Activated CD4-positive, alpha-beta memory T cell treated with anti-CD3 and anti-CD28 coated beads for 36 hours (primary cell): ENCODE results near the gene PDYN. TPM values are rescaled to one million over a fixed set of nuclear protein-coding genes. Genes with fewer than 3 reads are reported as not detected.

Experiments used
- CTCF ChIA-PET: fragments of 350-600 bp; sonication (Branson Sonifier 250); formaldehyde crosslinking; loops from one replicate; lab custom pipeline; 2021; ENCODE audit warnings: antibody characterized with exemption, inconsistent platforms; lab: Charles Lee
- POLR2A ChIA-PET: fragments of 350-600 bp; sonication (Branson Sonifier 250); formaldehyde crosslinking; loops from one replicate; lab custom pipeline; 2021; ENCODE audit warnings: antibody characterized with exemption; lab: Charles Lee
- DNase-seq: peaks from one replicate; pipeline ENCODE4 v3.0.0-alpha.2; 2020
- H3K27ac Mint-ChIP-seq: one replicate; pipeline ENCODE4 v1.8.0; 2021; ENCODE audit warnings: mixed read lengths
- H3K27me3 Mint-ChIP-seq: one replicate; pipeline ENCODE4 v1.8.0; 2021; ENCODE audit warnings: mixed read lengths
- H3K36me3 Mint-ChIP-seq: one replicate; pipeline ENCODE4 v1.8.0; 2021; ENCODE audit warnings: mixed read lengths
- H3K4me1 Mint-ChIP-seq: one replicate; pipeline ENCODE4 v1.8.0; 2021; ENCODE audit warnings: low read depth, mixed read lengths
- H3K4me3 Mint-ChIP-seq: one replicate; pipeline ENCODE4 v1.8.0; 2021; ENCODE audit warnings: mild to moderate bottlenecking, mixed read lengths
- H3K9me3 Mint-ChIP-seq: one replicate; pipeline ENCODE4 v1.8.0; 2021; ENCODE audit warnings: mixed read lengths
- intact Hi-C: fragments of 100-400 bp; cut with micrococcal nuclease; formaldehyde crosslinking; loops from one replicate; pipeline ENCODE4 v1.15.1; 2023
- total RNA-seq, 2 experiments: library from RNA; stranded (reverse); gene quantifications; one replicate each; pipeline ENCODE4 v1.2.3, GENCODE V29; 2021

Gene PDYN
- total RNA-seq, 2 experiments from 2014 or later: not detected

- Mint-ChIP-seq H3K9me3 (no peaks in the 10 kb centered on the region), H3K4me3 (no peak overlapping the region), H3K36me3 (no peaks in the 10 kb centered on the region), H3K27ac (no peak overlapping the region), H3K27me3 (peaks cover 21% of the 10 kb centered on the region), H3K4me1 (peaks cover 10% of the 10 kb centered on the region)
- DNase-seq: no peak
- ChIA-PET CTCF (interaction anchor here (1.0 to 5.6 kb wide), 4 partner anchors 22 to 213 kb away, joined by 3 to 101 read pairs (median 10); no protein-coding TSS in a partner anchor), POLR2A (no interaction called here)
- intact Hi-C loops: loop anchor here (2.0 kb wide), 1 partner anchor 491 kb away; no protein-coding TSS in a partner anchor
Measured at GRCh38 chr20:1964061-1964460, 29.8 kb downstream of the PDYN start.

- Mint-ChIP-seq H3K9me3 (no peaks in the 10 kb centered on the region), H3K36me3 (no peaks in the 10 kb centered on the region), H3K27me3 (peaks cover 25% of the 10 kb centered on the region), H3K4me1 (peaks cover 10% of the 10 kb centered on the region), H3K4me3 (no peak overlapping the region), H3K27ac (no peak overlapping the region)
- POLR2A ChIA-PET: no interaction called here
- intact Hi-C loops: no loop called here
- DNase-seq: no peak
- CTCF ChIA-PET: interaction anchor here (0.6 kb wide), 1 partner anchor 366 kb away, joined by 4 read pairs; no protein-coding TSS in a partner anchor
Measured at GRCh38 chr20:1961374-1961773, 32.5 kb downstream of the PDYN start.

GRCh38 chr20:1959156-1959555, 34.7 kb downstream of the PDYN start:
- H3K4me3 Mint-ChIP-seq: no peak overlapping the region
- H3K9me3 Mint-ChIP-seq: no peaks in the 10 kb centered on the region
- intact Hi-C loops: no loop called here
- no peaks in the 10 kb centered on the region for H3K4me1 Mint-ChIP-seq
- POLR2A ChIA-PET: no interaction called here
- no peak overlapping the region for H3K27ac Mint-ChIP-seq
- H3K36me3 Mint-ChIP-seq: no peaks in the 10 kb centered on the region
- peaks cover 25% of the 10 kb centered on the region for H3K27me3 Mint-ChIP-seq
- no peak for DNase-seq
- CTCF ChIA-PET: interaction anchor here (0.6 kb wide), 1 partner anchor 213 kb away, joined by 3 read pairs; no protein-coding TSS in a partner anchor

- intact Hi-C loops: no loop called here
- POLR2A ChIA-PET: no interaction called here
Measured at GRCh38 chr20:1958426-1958825, 35.4 kb downstream of the PDYN start.

GRCh38 chr20:1955217-1955616, 38.6 kb downstream of the PDYN start:
- no peaks in the 10 kb centered on the region for H3K4me1 Mint-ChIP-seq

More at GRCh38 chr20:1958426-1958825, 35.4 kb downstream of the PDYN start:
- no peak for DNase-seq
- Mint-ChIP-seq H3K27ac (no peak overlapping the region), H3K4me1 (no peaks in the 10 kb centered on the region), H3K4me3 (no peak overlapping the region), H3K9me3 (no peaks in the 10 kb centered on the region), H3K27me3 (peaks cover 20% of the 10 kb centered on the region), H3K36me3 (no peaks in the 10 kb centered on the region)
- CTCF ChIA-PET: no interaction called here

GRCh38 chr20:1953621-1954020, 40.2 kb downstream of the PDYN start:
- no peaks in the 10 kb centered on the region for H3K36me3 Mint-ChIP-seq
- CTCF ChIA-PET: no interaction called here

More at GRCh38 chr20:1955217-1955616, 38.6 kb downstream of the PDYN start:
- intact Hi-C loops: no loop called here
- no peak for DNase-seq
- Mint-ChIP-seq H3K36me3 (no peaks in the 10 kb centered on the region), H3K4me3 (no peak overlapping the region), H3K9me3 (no peaks in the 10 kb centered on the region), H3K27me3 (peaks cover 15% of the 10 kb centered on the region), H3K27ac (no peak overlapping the region)
- CTCF ChIA-PET: interaction anchor here (1.0 to 1.3 kb wide), 2 partner anchors 10 to 217 kb away, joined by 3 to 4 read pairs; no protein-coding TSS in a partner anchor
- POLR2A ChIA-PET: no interaction called here

GRCh38 chr20:1952737-1953530, 40.9 kb downstream of the PDYN start:
- no peak overlapping the region for H3K4me3 Mint-ChIP-seq
- DNase-seq: no peak
- CTCF ChIA-PET: interaction anchor here (1.2 to 1.6 kb wide), 2 partner anchors 12 to 220 kb away, joined by 4 to 7 read pairs; no protein-coding TSS in a partner anchor
- no peaks in the 10 kb centered on the region for H3K4me1 Mint-ChIP-seq
- peaks cover 15% of the 10 kb centered on the region for H3K27me3 Mint-ChIP-seq
- no peak overlapping the region for H3K27ac Mint-ChIP-seq
- H3K36me3 Mint-ChIP-seq: no peaks in the 10 kb centered on the region
- intact Hi-C loops: no loop called here
- POLR2A ChIA-PET: no interaction called here
- no peaks in the 10 kb centered on the region for H3K9me3 Mint-ChIP-seq

More at GRCh38 chr20:1953621-1954020, 40.2 kb downstream of the PDYN start:
- Mint-ChIP-seq H3K4me3 (no peak overlapping the region), H3K27ac (no peak overlapping the region), H3K4me1 (no peaks in the 10 kb centered on the region), H3K27me3 (peaks cover 15% of the 10 kb centered on the region), H3K9me3 (no peaks in the 10 kb centered on the region)
- intact Hi-C loops: no loop called here
- DNase-seq: no peak
- POLR2A ChIA-PET: no interaction called here

GRCh38 chr20:1951436-1952115, 42.3 kb downstream of the PDYN start:
- ChIA-PET CTCF (interaction anchor here (0.6 to 1.6 kb wide), 3 partner anchors 14 to 397 kb away, joined by 4 to 7 read pairs (median 4); no protein-coding TSS in a partner anchor), POLR2A (no interaction called here)
- Mint-ChIP-seq H3K27me3 (peaks cover 23% of the 10 kb centered on the region), H3K9me3 (no peaks in the 10 kb centered on the region), H3K27ac (no peak overlapping the region), H3K4me3 (no peak overlapping the region), H3K4me1 (no peaks in the 10 kb centered on the region), H3K36me3 (no peaks in the 10 kb centered on the region)
- no peak for DNase-seq
- intact Hi-C loops: no loop called here

- Mint-ChIP-seq H3K36me3 (no peaks in the 10 kb centered on the region), H3K27me3 (peaks cover 24% of the 10 kb centered on the region), H3K4me1 (no peaks in the 10 kb centered on the region), H3K9me3 (no peaks in the 10 kb centered on the region), H3K27ac (no peak overlapping the region), H3K4me3 (no peak overlapping the region)
- DNase-seq: no peak
- ChIA-PET POLR2A (no interaction called here), CTCF (no interaction called here)
- intact Hi-C loops: no loop called here
Measured at GRCh38 chr20:1950836-1951235, 43.0 kb downstream of the PDYN start.

GRCh38 chr20:1949347-1950100, 44.3 kb downstream of the PDYN start:
- DNase-seq: no peak
- POLR2A ChIA-PET: no interaction called here
- Mint-ChIP-seq H3K4me1 (no peaks in the 10 kb centered on the region), H3K27ac (no peak overlapping the region), H3K36me3 (no peaks in the 10 kb centered on the region), H3K27me3 (peaks cover 26% of the 10 kb centered on the region), H3K9me3 (no peaks in the 10 kb centered on the region), H3K4me3 (no peak overlapping the region)
- CTCF ChIA-PET: interaction anchor here (0.9 kb wide), 1 partner anchor 223 kb away, joined by 3 read pairs; no protein-coding TSS in a partner anchor
- intact Hi-C loops: no loop called here

- Mint-ChIP-seq H3K27ac (no peak overlapping the region), H3K4me3 (no peak overlapping the region), H3K27me3 (peaks cover 27% of the 10 kb centered on the region), H3K36me3 (no peaks in the 10 kb centered on the region), H3K4me1 (no peaks in the 10 kb centered on the region), H3K9me3 (no peaks in the 10 kb centered on the region)
- ChIA-PET POLR2A (no interaction called here), CTCF (no interaction called here)
- no peak for DNase-seq
- intact Hi-C loops: no loop called here
Measured at GRCh38 chr20:1947535-1947846, 46.4 kb downstream of the PDYN start.
